ENCODE measurements around the gene ODAPH.
"Not testable (repeated sequence)": the region's sequence is repeated elsewhere in the genome, so short reads cannot be mapped to it uniquely, and the experiment has no call there.

ODAPH gene, protein sequence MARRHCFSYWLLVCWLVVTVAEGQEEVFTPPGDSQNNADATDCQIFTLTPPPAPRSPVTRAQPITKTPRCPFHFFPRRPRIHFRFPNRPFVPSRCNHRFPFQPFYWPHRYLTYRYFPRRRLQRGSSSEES

DNA sequence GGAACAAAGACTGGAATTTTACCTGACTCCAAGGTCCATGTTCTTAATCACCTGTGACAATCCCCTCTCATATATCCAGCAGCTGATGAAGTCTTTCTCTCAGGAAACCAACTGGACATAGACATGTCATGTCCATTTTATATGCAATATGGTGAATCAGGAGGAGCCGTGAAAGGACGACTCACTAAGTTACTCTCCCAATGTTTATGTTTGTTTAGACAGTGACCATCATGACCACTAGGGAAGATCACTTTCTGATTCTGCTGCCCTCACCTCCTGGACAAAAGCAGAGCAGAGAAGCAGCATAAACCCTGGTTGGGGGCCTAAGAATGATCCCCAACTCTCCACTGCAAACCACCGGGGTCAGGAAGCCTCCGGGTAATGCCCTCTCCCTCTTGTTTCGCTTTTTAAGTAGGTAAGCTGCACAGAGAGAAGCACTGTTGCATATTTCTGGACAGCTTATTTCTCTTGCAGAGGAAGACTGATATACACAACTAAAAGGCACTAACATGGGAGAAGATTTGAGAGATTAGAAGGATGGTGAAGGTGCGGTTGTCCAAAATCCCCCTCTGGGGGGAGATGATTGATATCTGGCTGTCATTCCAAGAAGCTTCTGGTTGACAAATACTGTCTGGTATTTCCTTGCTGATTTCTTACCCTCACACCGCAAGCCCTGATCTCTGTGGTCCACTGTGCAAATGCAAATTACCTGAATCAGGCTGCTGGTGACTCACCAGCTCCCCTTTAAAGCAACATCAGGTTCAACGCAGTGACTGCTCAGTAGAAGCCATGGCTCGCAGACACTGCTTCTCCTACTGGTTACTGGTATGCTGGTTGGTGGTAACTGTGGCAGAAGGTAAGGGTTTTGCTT lies at the start of gene ODAPH:
ODAPH (plus strand) TSS at position 773 of the 871 bp plus-strand sequence; CDS start at position 790, 17 bp downstream.
- DNase-seq, result no peak

DNA sequence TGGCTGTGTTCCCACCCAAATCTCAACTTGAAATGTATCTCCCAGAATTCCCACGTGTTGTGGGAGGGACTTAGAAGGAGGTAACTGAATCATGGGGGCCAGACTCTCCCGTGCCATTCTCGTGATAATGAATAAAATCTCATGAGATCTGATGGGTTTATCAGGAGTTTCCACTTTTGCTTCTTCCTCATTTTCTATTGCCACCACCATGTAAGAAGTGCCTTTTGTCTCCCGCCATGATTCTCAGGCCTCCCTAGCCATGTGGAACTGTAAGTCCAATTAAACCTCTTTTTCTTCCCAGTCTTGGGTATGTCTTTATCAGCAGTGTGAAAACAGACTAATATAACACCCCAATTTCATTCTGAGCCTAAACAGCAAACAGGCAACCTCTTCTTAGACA lies 46.3 kb upstream of the ODAPH start:
- not testable (repeated sequence) for DNase-seq

DNA sequence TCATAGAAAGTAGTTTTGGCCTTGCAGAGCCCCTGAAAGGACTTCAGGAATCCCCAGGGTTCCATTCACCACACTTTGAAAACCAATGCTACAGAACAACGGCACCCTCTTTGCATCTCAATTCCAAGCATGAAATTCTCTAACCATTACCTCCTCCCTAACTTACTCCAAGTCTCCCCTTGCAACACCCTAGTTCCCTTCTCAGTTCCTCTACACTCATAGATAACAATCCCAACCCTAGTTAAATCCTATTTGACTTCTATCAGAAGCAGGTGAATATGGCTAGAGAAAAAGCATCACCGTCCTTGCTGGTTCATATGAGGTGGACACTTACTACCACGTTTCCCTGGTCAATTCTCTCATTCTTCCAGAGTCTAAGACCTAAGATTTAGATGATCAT lies 44.0 kb upstream of the ODAPH start:
- DNase-seq, result no peak

DNA sequence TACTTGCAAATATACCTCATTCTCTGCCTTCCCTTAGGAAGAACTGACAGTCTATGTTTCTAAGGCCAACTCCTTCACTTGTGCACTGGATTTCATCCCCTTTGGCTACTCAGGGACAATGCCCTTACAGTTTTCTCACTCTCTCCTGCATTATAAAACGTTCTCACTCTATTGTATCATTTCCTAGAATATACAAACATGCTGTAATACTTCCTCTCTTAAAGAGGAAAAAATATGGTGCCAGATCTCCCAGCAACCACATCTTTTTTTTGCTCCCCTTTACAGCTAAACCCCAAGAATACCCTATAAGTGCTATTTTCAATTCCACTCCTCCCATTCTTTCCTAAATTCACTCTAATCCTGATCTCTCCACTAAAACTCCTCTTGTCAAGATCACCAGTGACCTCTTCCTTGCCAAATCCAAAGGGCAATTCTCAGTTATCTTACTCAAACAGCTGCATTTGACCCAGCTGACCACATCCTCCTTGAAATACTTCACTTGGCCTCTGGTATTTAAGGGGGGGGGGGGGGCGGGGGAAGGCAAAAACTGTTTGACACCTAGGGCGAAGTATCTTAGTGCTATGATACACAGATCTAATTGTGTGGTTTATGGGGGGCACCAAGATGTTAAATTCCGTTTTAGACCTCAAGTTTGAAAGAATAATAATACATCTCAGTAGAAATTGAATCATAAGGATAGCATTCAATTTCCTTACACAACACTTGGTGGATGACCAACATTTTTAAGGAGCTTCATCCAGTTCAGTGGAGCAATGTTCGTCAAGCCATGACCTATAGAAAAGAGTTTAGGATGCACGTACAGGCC lies 43.3 kb upstream of the ODAPH start:
- DNase-seq, result no peak

DNA sequence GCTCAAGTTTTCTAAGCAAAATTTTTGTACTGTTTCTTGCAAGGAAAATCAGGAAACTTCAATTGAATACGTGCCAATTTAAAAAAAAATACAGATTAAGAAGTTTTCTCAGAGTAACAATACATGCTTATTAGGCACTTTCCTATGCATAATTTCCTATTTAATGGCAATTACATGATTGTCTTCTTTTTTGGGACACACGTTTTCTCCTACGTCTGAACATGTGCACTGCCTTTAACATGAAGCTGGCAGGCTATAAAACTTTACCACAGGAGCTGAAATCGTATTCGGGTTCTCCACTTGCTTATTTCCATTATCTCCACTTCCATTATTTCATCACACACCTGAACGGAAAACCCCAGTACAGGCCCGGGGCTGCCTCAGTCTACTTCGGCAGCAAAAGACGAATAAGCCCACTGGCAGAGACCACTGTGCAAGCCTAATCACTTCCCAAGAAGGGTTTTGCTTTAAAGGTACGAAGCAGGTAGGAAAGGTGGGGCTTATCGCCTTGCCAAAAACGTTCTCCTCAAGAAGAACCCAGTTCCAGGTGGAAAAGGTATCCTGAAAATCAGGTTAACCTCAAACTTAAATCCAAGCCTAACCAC lies 42.2 kb upstream of the ODAPH start:
- DNase-seq, result no peak

DNA sequence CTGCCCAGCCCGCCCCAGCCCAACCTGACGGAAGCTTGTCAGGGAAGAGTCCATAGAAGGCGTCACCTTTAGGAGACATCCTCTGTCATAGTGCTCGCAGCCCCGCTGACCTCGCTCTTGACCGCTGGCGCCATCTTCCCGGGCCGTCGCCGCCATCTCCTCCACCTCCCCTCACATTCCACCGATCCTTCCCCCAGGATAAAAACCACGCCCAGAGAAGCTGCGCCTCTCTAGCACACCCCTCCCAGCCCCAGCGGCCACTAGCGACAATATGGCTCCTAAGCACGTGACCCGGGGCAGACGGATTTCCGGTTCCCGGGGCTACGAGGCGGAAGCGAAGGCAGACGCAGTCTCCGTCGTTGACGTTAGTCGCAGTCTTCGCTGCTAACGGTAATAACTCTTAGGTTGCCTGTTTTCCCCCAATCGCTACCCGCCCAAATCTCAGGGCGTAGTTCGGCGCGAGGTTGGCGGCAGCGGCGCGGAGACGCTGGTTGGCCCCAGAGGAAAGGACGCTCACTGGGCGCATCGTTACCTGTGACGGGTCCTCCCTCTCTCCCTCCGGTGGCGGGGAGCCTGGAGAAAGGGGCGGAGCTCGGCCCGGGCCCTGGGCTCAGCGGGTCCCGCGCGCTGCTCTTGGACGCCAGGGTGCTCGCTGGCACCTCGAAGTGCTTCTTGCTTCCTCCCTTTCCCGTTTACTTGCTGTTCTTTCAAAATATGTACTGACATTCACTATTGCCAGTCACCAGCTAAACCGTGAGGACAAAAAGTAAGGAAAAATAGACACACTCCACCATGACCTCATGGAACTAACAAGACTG lies 41.5 kb upstream of the ODAPH start, which contains the start of the genes RCHY1 and THAP6:
RCHY1 (minus strand) TSS at position 273 of the 818 bp plus-strand sequence; CDS start at position 156, 117 bp downstream.
THAP6 (plus strand) TSS at position 343 of the 818 bp plus-strand sequence. CDS start 980 bp downstream, outside the sequence.
- DNase-seq, result peak; percentile 74

DNA sequence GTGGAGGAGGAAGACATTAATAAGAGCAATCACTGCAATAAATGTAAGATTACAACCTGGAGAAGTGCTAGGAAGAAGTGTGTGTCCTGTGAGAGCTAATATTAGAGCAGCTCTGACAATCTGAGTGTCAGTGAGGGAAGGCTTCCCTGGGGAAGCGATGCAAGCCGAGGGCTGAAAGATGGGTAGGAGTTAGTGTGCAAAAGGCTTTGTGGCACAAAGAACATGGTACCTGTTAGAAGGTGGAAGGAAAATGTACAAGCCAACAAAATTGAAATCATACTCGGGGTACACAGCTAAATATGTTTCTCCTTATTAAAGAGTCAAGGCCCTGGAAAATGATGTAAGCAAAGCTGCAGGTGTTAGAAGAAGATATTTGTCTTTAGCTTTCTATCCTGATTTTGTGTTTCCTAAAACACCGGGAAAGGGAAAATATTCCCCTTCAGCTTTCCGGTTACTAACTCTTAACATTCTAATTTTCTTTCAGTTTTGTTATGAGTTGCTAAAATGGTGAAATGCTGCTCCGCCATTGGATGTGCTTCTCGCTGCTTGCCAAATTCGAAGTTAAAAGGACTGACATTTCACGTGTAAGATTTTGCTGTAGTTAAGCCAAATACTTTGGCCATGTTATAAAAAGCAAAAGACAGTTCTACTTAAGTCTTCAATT lies 40.8 kb upstream of the ODAPH start:
- DNase-seq, result no peak

DNA sequence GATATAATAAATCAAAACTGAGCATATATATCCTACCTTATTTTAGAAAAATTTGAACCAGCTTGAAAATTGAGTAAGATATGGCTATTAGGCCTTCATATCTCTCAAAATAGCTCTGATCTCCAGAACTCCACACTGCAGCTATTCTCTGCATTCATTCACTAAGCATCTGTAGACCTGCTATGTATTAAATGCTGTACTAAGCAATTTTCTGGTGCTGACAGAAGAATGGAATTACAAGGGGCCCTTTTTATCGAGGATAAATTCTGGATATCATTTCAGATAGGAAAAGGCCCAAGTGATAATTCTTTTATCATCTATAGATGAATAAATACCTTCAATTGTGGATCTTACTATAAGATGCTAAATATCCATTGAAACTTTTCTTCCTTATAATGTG lies 39.7 kb upstream of the ODAPH start:
- DNase-seq, result no peak

DNA sequence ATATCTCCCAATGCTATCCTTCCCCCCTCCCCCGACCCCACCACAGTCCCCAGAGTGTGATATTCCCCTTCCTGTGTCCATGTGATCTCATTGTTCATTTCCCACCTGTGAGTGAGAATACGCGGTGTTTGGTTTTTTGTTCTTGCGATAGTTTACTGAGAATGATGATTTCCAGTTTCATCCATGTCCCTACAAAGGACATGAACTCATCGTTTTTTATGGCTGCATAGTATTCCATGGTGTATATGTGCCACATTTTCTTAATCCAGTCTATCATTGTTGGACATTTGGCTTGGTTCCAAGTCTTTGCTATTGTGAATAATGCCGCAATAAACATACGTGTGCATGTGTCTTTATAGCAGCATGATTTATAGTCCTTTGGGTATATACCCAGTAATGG lies 36.4 kb upstream of the ODAPH start:
- not testable (repeated sequence) for DNase-seq

DNA sequence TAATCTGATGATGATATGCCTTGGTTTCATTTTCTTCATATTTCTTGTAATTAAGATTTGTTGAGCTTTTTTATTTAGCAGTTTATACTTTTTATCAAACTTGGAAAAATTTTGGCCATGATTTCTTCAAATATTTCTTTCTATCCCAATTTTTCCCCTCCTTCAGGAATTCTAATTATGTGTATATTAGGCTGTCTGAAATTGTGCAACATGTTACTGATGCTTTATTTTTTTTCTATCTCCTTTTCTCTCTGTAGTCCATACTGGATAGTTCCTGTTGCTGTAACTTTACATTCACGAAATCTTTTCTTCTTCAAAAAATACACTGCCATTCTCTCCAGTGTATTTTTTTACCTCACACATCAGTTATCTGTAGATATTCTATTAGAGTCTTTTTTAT lies 30.8 kb upstream of the ODAPH start:
- DNase-seq, result no peak

DNA sequence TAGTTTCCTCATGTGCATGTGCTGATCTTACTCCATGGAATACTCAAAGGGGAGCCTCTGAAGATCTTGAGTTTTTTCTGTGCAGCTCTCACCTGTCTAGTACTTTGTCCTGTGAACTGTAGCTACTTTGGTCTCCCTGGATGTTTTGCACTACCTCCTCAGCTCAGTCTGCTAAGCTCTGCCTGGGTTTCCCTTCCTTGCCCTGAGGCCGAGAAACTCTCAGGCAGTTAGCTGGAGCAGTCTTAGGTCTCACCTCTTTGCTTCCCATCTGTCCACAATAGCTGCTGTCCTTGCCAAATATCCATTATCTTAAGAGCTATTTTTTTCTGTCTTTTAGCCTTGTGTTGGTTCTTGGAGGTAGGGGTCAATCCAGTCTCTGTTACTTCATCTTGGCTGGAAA lies 30.0 kb upstream of the ODAPH start:
- no peak for DNase-seq

DNA sequence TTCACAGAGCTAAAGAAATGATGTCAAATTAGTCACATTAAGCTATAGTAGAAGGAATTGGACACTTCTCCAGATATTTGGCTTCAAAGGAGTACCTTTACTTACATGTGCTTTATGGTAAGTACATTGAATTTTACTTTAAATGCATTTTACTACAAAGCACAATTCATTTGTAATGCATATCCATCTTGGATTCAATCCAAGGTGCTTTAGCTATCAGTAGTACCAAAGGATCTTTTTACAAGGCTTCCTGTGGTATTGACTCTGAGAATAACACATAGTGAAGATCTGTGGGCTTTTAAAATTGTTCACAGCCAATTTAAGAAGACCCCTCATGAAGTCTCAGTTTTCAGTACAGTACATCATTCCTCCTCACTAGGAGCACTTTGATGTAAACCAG lies 28.4 kb upstream of the ODAPH start:
- no peak for DNase-seq

DNA sequence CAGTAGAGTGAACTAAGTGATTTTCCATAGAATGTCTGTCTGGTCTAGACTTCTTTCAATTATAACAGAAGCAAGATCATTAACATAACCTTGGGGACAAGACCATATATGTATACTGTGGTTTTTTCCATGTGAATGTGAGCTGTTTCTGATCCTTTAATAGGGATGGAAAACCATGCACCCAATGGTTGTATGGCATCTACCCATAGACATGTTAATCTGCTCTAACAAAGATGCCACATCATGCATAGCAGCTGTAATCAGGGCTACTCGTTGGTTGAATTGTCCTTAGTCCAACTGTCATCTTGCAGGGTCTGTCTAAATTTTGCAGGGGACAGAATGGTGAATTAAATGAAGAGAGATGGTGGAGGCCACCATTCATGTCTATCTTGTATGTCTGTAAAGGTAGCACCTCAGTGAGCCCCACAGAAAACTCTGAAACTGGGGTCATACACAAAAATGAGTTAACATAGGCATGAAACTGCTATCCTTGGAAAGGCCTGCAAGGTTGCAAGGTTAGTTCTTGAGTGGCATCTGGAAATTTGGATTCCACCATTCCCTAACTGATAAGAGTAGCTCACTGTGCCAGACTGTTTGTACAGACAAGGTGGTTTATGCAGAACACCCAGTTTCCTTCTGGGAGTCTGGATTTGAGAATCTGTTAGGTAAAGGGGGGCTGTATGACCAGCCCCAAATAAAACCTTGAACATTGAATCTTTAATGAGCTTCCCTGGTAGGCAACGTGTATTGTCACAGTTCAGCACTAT lies 25.1 kb upstream of the ODAPH start:
- no peak for DNase-seq

DNA sequence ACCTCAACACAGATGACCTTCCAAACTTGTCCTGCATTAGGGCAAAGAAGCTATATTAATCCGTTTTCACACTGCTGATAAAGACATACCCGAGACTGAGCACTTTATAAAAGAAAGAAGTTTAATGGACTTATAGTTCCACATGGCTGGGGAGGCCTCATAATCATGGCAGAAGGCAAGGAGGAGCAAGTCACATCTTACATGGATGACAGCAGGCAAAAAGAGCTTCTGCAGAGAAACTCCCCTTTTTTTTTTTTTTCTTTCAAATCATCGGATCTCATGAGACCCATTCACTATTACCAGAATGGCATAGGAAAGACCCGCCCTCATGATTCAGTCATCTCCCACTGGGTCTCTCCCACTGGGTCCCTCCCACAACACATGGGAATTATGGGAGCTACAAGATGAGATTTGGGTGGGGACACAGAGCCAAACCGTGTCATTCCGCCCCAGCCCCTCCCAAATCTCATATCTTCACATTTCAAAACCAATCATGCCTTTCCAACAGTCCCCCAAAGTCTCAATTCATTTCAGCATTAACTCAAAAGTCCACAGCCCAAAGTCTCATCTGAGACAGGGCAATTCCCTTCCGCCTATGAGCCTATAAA lies 24.2 kb upstream of the ODAPH start:
- not testable (repeated sequence) for DNase-seq

DNA sequence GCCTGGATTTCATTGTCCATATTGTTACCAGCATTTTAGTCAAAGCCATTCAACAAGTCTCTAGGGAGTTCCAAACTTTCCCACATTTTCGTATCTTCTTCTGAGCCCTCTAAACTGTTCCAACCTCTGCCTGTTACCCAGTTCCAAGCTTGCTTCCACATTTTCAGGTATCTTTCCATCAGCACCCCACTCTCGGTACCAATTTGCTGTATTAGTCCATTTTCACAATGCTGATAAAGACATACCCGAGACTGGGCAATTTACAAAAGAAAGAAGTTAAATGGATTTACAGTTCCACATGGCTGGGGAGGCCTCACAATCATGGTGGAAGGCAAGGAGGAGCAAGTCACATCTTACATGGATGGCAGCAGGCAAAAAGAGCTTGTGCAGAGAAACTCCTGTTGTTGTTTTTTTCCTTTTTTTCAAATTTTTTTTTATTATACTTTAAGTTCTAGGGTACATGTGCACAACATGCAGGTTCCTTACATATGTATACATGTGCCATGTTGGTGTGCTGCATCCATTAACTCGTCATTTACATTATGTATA lies 22.5 kb upstream of the ODAPH start:
- not testable (repeated sequence) for DNase-seq

DNA sequence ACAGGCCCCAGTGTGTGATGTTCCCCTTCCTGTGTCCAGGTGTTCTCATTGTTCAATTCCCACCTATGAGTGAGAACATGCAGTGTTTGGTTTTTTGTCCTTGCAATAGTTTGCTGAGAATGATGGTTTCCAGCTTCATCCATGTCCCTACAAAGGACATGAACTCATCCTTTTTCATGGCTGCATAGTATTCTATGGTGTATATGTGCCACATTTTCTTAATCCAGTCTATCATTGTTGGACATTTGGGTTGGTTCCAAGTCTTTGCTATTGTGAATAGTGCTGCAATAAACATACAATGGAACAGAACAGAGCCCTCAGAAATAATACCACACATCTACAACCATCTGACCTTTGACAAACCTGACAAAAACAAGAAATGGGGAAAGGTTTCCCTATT lies 21.9 kb upstream of the ODAPH start:
- DNase-seq, result not testable (repeated sequence)

DNA sequence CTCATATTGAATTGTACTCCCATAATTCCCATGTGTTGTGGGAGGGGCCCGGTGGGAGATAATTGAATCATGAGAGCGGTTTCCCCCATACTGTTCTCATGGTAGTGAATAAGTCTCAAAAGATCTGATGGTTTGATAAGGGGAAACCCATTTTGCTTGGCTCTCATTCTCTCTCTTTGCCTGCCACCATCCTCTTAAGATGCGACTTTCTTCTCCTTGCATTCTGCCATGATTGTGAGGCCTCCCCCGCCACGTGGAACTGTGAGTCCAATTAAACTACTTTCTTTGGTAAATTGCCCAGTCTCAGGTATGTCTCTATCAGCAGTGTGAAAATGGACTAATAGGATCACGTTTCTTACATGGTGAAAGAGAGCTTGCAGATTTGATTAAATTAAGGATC lies 18.6 kb upstream of the ODAPH start:
- not testable (repeated sequence) for DNase-seq

DNA sequence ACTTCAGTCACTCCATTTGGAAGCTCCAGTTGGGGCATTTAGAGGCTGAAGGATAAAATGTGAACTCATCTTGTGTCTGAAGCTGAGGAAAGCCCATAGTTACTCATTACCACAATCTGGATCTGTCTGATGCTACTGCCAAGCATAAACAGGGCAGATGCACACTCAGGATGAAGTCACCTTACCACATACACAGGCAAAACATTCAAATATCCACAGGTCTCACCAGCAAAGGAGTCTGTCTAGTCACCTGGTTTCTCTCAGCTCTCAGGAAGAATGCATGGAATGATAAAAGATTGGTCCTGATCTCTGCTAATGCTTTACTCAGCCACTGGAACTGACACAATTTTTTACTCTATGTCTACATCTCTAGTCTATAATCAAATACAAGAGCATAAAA lies 13.0 kb upstream of the ODAPH start:
- DNase-seq, result no peak

DNA sequence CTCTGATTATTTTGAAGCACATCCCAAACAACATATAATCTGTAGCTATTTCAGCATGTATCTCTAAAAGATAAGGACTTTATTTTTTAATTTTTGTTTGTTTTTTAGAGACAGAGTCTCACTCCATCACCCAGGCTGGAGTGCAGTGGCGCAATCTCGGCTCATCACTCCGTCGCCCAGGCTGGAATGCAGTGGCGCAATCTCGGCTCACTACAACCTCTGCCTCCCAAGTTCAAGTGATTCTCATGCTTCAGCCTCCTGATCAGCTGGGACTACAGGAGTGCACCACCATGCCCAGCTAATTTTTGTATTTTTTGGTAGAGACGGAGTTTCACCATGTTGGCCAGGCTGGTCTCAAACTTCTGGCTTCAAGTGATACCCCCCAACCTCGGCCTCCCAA lies 11.6 kb upstream of the ODAPH start:
- DNase-seq, result not testable (repeated sequence)

DNA sequence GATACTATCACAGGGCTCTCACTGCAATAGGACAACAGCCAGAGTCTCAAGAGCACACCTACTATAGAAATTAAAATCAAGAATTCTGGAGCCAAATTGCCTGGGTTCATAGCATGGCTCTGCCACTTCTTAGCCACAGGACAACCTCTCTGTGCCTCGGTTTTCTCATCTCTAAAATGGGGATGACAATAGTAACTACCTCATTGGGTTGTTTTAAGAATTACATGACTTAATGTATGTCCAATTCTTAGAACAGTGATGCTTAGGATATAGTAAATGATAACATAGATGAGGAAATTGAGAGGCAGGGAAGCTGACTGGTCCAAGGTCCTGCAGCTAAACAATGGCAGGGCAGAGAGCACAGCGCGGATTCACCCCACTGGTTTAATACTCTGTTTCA lies 11.0 kb upstream of the ODAPH start:
- no peak for DNase-seq
